GM21526 (cell line): Measurements from ENCODE around the gene CPS1.
A peak's percentile ranks its signal among the peaks of the same experiment; 100 is the strongest.

Experiments
- ATAC-seq: cut with Tn5 transposase; IDR thresholded peaks from one replicate; pipeline ENCODE4 v1.9.1; 2021; ENCODE audit warnings: moderate library complexity; ENCODE audit not compliant: unreplicated experiment, low FRiP score

Gene CPS1

DNA sequence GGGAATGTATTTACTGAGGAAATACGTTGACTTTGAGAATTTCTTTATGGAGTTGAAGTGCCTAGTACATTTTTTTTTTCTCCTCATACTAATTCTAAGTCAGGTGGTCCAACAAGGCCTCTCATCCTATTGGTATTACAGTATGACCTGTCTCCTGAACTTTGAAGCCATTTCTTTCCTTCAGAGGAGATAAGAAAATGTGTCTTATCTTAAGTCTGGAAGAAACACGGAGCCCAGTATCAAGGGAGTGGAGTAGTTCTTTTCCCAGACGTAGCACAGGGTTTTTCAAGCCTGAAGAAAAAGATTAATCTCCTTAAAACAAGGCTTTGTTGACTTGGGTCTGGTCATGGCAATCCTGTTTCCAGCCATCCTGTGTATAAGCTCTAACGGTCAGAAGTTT, 11.6 kb upstream of the CPS1 start:
- ATAC-seq: no peak

DNA sequence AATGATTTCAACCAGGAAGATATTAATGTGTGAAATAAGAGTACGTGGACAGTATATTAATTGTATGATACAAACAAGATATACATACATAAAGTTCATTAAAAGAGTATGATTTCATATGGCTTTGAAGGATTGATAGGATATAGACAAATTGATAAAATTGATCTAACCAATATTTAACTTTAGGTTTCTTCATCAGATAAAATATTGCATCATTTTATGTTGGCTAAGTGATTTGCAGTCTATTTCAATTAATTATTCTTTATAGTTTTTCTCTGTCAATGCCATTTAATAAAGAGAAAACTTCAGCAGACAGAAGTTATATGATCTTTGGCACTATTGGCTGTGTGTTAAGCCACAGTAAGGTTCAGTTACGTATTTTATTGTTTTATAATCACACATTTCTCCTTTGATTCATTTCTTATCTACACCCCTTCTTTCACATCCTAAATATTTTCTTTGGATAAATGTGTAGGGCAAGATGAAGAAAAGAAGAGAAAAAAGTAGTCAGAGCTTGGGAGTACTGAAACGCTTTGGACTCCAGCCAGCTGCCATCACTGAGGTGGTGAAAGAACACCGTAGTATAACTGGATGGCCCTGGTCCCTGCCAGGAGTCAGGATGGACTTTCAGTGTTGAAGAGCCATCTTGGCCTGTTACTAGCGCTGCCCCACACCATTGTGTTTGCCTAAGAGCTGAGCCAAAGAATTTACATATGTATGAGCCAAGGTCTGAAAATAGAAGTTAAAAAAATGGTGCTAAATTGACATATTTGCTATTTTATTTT, 9.8 kb upstream of the CPS1 start:
- ATAC-seq: no peak

DNA sequence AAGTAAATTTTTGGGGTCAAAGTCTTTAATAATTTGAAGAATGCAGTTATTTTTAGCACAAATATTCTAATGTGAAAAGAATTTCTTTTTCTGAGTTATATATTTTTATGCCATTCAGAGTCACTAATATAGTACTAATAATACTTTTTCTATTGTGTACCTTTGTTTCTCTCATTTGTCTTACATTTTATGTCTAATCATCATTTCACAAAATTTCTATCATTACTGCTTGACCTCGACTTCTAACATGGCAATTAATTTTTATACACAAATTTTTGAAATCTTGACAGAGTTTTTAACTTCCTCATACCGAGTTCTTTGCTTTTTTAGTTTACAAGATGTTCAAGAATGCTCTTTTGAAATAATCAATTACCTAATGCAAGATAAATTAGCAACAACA, 8.4 kb upstream of the CPS1 start:
- ATAC-seq: no peak

DNA sequence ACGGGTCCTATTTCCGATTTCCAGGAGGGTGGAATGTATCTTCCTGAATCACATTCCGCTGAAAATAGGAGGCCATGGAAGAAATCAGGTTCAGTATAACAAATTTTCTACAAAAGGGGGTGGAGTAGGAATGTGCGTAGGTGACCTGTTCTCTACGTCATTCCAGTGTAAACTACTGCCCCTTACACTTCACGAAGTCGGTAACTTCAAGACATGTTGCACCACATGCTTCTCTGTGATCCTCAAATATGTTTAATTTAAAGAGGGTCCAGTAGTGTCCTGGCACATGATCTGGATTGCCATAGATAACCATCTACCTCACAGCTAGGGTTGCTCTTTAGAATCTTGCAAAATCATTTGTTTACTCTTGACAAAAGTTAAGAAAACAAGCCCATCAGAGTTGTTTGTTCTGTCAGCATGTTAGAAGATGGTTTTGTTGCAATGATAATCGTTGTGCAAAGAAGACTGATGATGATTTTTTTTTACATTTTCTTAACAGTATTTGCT, 7.5 kb upstream of the CPS1 start:
- no peak for ATAC-seq

DNA sequence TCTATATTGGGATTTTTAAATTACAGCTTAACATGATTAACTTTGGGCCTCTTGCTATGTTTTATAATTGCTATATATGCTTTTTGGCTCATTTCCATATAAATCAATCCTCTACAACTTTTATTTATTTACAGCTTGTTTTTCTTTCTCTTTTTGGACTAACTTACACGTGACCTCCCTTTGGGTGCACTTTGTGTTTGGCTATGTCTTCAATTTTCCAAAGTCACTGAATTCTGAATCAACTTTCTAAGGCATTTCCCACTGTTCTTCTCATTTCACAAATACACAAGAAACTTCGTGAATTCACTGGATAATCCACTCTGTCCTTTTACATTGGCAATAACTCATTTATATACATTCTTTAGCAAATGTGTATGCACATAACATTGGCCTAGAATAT, 5.4 kb upstream of the CPS1 start:
- ATAC-seq: no peak

DNA sequence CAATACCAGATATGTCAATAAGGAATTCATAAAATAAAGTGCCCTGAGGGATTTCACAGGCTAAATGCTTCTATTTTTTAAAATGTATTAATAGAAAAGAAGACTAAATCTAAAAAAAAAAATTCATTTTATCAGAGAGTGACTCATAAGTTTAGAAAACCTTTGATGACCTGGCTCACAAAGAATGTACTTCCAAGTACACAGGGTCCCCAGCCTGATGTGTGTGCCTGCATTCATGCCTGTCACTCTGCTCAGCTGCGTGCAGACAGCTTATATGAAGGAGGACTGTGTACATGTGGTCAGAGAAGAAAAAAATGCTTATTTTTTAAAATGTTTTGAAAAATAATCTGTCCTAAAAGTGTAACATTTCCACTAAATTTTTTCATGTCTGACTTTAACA, 3.0 kb upstream of the CPS1 start:
- ATAC-seq: no peak

DNA sequence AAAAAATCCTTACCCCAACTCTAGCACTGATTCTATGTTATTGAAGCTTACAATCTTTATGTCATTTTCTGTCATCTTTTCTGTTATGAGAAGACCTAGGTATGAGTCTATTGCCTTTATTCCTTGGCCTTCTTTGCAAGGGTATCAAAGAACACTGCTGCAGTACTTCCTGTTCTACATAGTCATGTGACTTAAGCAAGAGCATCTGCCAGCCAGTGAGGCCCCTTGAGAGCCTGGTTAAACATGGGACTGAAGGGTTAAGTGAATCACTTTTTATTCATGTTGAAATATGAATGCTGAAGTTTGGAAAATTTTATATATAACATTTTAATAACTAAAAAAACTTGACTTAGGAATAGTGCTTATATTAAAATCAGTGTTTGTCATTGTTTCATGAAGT, 844 bp upstream of the CPS1 start:
- no peak for ATAC-seq

DNA sequence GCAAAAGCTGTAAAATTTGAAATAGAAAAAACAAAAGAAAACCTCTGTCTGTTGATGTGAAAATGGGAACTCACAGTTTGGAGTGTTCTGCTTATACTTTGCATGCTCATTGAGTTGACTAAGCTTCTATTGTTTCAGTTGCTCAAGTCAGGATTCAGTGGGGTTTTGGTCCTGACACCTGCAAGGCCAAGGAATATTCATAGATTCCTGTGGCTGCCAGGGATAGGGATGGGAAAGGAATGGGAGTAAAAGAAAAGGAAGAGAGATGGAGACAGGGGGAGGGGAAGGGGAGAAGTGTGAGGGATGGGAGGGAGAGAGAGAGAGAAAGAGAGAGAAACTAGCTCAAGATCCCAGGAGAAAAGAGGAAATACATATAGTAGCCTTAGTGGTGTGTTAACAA, 1.3 kb downstream of the CPS1 start:
- no peak for ATAC-seq

DNA sequence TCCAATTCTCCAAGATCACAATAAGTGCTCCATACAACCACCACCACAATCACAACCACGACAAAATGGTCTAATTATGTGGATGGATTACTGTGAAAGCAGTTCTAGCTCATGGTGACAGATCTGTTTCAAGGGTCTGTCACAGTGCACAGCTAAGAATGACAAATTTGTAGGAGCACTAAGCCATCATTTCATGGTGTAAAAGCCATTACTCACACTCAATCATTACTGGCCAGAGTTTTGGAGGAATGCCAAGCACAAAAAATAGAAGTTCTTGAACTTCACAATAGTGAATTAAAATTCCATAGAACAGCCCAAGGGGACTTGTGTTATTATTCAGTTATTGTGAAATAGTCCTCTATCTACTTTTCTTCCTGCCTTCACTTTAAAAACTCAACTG, 2.3 kb downstream of the CPS1 start:
- no peak for ATAC-seq

DNA sequence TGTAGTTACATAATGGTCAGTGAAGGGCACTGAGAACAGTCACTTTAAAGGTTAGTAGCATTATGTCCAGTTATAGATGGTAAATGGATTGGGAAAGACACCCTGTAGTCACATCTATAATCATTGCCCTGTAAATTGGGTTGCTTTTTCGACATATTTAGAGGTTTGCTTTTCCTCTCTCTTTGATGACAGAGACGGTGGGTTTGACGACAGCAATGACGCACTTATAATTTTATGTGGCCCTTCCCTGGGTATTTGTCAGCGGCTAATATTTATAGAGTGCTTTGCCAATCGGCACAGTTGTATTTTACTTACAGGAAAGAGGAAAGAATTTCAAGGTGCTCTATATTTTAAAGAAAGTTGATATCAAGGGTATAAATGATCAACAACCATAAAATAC, 2.8 kb downstream of the CPS1 start:
- no peak for ATAC-seq

DNA sequence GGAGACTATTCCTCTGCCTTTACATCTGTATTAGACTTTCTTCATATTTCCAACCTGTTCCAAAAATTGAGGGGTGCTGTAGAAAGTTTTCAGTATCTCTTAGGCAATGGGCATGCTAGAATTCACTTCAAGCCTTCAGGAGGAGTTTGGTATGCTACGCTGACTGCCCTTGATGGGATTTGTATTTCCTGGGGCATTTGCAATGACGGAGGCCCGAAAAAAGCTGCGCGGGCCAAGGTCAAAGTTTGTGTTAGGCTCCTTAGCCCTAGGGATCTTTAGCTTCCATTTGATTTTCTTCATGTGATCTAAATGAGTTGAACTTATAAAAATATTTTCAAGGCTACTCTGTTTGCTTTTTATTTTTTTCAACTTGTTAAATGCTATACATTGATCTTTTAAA, 5.1 kb downstream of the CPS1 start:
- ATAC-seq: no peak

DNA sequence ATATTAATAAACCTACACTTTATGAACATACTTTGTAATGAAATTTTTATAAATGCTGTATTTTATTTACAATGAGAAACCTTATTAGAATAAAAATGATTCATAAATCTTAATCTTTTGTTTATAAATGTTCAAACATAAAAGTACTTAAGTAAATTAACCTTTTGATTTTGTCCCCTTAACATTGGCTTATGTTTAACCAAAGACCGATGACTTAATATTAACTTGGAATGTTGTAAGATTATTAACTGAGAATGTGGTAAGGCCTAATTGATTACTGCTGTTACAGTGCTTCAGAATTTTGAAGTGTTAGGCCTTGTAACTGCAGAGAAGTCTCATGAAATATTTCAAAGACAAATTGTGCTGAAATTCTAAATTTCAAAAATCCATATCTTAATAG, 5.7 kb downstream of the CPS1 start:
- no peak for ATAC-seq

DNA sequence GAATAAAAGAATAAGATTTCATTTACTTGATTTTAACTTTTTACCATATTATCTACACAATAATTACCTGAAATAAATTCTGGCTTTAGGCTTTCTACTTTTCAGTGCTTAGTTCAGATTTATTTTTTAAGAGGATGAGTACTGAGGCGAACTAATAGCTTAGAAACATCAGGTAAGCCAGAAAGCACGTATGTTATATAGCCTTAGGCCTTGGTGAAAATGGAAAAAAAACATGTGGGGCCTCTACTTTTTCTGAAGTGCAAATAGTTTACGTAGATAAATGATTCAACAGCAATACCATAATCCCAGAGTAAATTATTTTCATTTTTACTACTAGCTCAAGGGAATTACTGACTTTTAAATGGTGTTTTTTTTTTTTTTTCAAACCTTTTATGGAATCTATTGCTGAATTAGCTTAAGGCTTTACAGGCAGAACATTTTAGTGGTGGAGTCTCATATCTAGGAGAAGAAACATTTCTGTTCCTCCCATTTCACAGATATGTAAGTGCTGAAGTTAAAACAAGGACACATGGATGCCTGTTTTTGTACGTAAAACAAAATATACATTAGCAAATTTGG, 6.2 kb downstream of the CPS1 start:
- no peak for ATAC-seq

DNA sequence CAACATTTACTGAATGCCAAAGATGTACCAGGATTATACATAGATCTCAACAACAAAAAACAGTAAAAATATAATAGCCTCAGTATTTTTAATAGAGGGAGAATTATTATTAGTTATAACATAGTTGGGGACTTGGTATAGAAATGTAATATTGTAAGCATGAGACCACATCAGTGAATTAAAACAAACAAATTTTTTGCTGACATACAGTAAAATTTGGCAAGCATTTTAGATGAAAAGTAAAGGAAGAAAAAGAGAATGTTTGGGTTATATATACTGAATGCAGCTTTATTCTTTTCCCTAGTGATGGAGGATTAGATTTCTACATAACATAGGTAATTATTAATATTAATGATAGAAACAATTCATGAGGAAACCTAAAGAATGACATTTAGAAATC, 10.9 kb downstream of the CPS1 start:
- no peak for ATAC-seq

DNA sequence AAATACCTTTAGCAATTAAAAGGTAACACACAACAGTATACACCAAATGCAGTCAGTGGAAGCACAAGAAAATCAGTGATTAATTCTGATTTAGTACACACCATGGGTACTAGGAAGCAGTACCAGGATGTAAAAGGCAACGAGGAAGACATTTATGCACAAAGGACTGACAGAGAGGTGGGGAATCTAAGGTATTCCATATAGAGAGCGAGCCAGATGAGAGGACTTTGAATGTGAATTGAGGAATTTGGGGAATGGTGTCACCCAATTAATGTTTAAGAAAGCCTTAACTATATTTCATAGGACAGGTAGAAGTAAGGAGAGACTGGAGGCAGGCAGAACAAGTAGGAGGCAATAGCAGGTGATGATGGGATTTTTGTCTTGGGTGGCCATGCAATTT, 11.7 kb downstream of the CPS1 start:
- ATAC-seq: no peak

DNA sequence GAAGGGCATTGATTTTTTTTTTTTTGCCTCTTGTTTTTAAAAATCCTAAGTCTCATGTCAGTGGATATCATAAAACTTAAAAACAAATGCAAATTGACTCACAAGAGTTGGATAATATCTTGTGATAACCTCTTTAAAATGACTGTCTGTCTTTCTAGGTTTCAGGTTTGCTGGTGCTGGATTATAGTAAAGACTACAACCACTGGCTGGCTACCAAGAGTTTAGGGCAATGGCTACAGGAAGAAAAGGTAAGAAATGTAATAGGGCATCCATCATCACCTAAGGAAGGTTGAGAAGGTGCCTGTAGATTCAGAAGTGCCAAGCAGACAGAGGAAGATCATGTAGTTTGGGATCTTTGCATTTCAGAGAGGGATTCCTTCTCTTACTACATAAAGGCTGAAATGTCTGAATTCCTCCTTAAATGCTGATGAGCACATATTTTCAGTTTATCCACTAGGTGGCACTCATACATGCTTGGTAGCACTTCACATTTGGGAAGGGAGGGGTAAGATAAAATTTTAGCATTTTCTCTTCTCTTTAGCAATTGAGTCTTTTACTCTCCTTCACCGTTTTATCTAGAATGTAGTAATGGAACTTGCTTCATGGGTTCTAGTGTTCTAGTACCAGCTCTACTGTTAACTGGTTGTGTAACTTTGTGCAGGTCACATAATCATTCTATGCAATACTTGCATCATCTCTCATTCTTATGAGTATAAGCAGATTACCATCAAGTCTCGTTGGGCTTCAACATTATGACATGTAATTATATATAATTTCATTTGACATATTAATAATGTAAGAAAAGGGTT, 21.1 kb downstream of the CPS1 start:
- ATAC-seq: peak; percentile 94

DNA sequence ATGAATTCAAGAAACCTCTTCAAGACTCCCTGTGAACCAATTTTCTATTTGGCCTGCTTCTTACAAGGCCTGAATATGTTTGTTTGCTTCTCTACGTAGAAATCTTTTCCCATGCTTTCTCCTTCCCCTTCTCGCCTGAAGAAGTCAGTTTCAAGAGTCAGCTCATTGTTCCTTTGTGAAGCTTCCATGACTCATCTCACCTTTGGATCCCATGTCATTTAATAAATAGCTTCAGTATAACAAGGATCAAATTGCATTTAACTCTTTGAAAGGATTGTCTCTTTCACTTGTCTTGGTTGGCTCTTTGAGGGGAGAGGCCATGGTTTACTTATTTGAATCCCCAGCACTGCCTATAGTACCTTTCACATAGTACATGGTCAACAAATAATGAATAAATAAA, 28.4 kb downstream of the CPS1 start:
- ATAC-seq: no peak

DNA sequence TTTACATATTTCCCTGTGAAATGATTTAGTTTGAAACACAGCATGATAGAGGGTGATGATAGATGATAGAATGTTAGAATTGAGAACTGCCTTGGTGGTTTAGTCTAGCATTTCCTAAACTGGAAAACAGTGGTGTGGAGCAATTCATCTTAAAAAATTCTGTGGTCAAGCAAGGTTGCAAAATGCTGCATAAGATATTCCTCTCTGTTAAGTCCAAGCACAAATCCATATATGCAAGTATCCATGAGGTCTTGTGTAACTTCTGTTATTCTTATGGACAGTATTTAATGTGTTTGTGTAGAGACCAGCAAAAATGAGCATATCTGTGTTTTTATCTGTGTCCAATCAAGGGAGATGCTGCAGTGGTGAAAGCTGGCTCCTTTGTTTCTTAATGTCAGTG, 30.0 kb downstream of the CPS1 start:
- ATAC-seq: no peak

DNA sequence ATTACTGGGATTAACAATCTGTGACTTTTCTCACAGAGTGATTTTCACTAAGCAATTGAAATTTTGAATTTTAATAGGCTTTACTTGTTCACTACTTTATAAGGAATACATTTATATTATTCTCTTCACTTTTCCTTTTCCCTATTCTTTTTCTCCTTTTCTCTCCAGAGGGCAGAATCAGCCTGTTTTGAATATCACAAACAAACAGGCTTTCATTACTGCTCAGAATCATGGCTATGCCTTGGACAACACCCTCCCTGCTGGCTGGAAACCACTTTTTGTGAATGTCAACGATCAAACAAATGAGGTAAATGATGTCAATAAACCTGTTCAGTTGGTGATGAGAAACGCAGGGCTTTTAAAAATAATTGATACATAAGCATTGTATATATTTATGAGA, 35.3 kb downstream of the CPS1 start:
- ATAC-seq: no peak

DNA sequence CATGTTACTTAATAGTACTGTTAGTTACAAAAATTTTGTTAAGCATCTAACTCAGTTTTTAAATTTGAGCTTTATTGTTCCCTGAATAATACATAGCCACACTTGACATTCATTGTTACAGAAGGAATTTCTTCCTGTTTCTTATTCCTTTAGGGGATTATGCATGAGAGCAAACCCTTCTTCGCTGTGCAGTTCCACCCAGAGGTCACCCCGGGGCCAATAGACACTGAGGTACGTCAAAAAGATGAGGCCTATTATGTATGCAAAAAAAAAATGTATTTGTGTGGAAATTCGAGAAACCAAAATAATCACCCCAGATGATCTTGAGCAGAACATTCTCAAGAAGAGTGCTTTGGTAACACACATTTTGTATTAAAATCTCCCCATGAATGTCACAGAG, 36.3 kb downstream of the CPS1 start:
- ATAC-seq: no peak

DNA sequence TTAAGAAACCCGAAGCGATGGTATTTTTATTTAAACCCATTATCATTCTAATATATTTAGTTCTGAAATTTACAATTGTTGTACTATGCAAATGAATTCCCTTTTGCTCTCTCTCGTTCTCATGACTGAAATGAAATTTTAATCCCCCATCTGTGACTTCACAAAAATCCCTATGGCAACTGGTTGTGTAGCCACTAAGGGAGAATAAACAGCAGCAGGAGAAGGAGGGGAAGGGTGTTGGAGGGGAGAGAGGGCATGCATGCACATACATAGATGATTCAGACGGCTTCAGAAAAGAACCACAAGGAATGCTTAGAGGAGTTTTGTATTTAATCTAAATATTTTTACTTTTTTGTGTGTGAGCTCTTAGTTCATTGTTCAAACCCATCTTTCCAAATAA, 36.8 kb downstream of the CPS1 start:
- ATAC-seq: no peak

DNA sequence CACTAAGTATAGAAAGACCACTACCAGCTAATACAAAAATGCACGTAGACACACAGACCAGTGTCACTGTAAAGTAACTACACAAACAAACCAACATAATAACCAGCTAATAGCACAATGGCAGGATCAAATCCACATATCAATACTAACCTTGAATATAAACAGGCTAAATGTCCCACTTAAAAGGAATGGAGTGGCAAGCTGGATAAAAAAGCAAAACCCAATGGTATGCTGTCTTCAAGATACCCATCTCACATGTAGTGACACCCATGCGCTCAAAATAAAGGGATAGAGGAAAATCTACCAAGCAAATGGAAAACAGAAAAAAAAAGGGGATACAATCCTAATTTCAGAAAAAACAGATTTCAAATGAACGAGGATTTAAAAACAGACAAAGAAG, 41.8 kb downstream of the CPS1 start:
- ATAC-seq: no peak
